ENCODE measurements around the gene CD300A.

Gene CD300A

GRCh38 chr17:74520016-74520434, 53.6 kb downstream of the CD300A start:
- TF ChIP-seq CTCF (IDR thresholded peaks at IDR 0.05; ENCODE audit: unreplicated experiment in 3 of 3), result no peak
- Mint-ChIP-seq H3K27ac (no peak overlapping the region), H3K36me3 (ENCODE audit: low read depth) (no peaks in the 10 kb centered on the region), H3K9me3 (peaks cover 22% of the 10 kb centered on the region), H3K4me3 (no peak overlapping the region), H3K27me3 (ENCODE audit: low read depth) (peaks cover 41% of the 10 kb centered on the region), H3K4me1 (no peaks in the 10 kb centered on the region)

- Mint-ChIP-seq H3K4me3 (no peak overlapping the region), H3K36me3 (ENCODE audit: low read depth) (no peaks in the 10 kb centered on the region), H3K9me3 (peaks cover 19% of the 10 kb centered on the region), H3K27ac (no peak overlapping the region), H3K27me3 (ENCODE audit: low read depth) (peaks cover 40% of the 10 kb centered on the region), H3K4me1 (no peaks in the 10 kb centered on the region)
- no peak for TF ChIP-seq CTCF (IDR thresholded peaks at IDR 0.05; ENCODE audit: unreplicated experiment in 3 of 3)
These were observed 54.5 kb downstream of the CD300A start for GRCh38 chr17:74520790-74521480.

GRCh38 chr17:74521701-74522201, 55.3 kb downstream of the CD300A start:
- Mint-ChIP-seq H3K27me3 (ENCODE audit: low read depth) (peaks cover 40% of the 10 kb centered on the region), H3K4me3 (no peak overlapping the region), H3K36me3 (ENCODE audit: low read depth) (no peaks in the 10 kb centered on the region), H3K27ac (no peak overlapping the region), H3K4me1 (no peaks in the 10 kb centered on the region), H3K9me3 (peaks cover 19% of the 10 kb centered on the region)
- no peak for TF ChIP-seq CTCF (IDR thresholded peaks at IDR 0.05; ENCODE audit: unreplicated experiment in 3 of 3)

GRCh38 chr17:74522381-74523105, 56.1 kb downstream of the CD300A start:
- Mint-ChIP-seq H3K4me1 (no peaks in the 10 kb centered on the region), H3K4me3 (no peak overlapping the region), H3K36me3 (ENCODE audit: low read depth) (no peaks in the 10 kb centered on the region), H3K27ac (no peak overlapping the region), H3K27me3 (ENCODE audit: low read depth) (peaks cover 38% of the 10 kb centered on the region), H3K9me3 (peaks cover 19% of the 10 kb centered on the region)
- TF ChIP-seq CTCF (IDR thresholded peaks at IDR 0.05; ENCODE audit: unreplicated experiment in 3 of 3), result no peak

GRCh38 chr17:74523308-74523707, 56.9 kb downstream of the CD300A start:
- no peak for TF ChIP-seq CTCF (IDR thresholded peaks at IDR 0.05; ENCODE audit: unreplicated experiment in 3 of 3)
- peaks cover 39% of the 10 kb centered on the region for H3K27me3 Mint-ChIP-seq (ENCODE audit: low read depth)
- H3K27ac Mint-ChIP-seq, result no peak overlapping the region
- H3K4me1 Mint-ChIP-seq, result no peaks in the 10 kb centered on the region
- no peaks in the 10 kb centered on the region for H3K36me3 Mint-ChIP-seq (ENCODE audit: low read depth)
- H3K9me3 Mint-ChIP-seq, result peaks cover 16% of the 10 kb centered on the region
- H3K4me3 Mint-ChIP-seq, result no peak overlapping the region

Data from nephron (organoid).